HUES6 (cell line): ENCODE results near the gene ENKUR.

Source experiments
- H3K27ac ChIP-seq: 2 replicates; pipeline ENCODE4 v1.7.0; 2013; ENCODE audit warnings: low read depth, mild to moderate bottlenecking, low read length, inconsistent platforms
- H3K27me3 ChIP-seq: 2 replicates; pipeline ENCODE4 v1.6.1; 2013; ENCODE audit warnings: low read length; ENCODE audit not compliant: control insufficient read depth, insufficient read depth
- H3K36me3 ChIP-seq: 2 replicates; pipeline ENCODE4 v1.6.1; 2013; ENCODE audit warnings: low read length; ENCODE audit not compliant: control insufficient read depth, insufficient read depth
- H3K4me1 ChIP-seq: 2 replicates; pipeline ENCODE4 v1.6.1; 2013; ENCODE audit warnings: low read length; ENCODE audit not compliant: control insufficient read depth, insufficient read depth
- H3K4me3 ChIP-seq: 2 replicates; pipeline ENCODE4 v1.5.1; 2013; ENCODE audit warnings: low read depth, low read length
- H3K9ac ChIP-seq: one replicate; pipeline ENCODE4 v1.6.1; 2013; ENCODE audit warnings: mild to moderate bottlenecking, low read length
- H3K9me3 ChIP-seq: 2 replicates; pipeline ENCODE4 v1.6.1; 2013; ENCODE audit warnings: low read depth, low read length; ENCODE audit not compliant: control insufficient read depth, insufficient read depth

Gene ENKUR

DNA sequence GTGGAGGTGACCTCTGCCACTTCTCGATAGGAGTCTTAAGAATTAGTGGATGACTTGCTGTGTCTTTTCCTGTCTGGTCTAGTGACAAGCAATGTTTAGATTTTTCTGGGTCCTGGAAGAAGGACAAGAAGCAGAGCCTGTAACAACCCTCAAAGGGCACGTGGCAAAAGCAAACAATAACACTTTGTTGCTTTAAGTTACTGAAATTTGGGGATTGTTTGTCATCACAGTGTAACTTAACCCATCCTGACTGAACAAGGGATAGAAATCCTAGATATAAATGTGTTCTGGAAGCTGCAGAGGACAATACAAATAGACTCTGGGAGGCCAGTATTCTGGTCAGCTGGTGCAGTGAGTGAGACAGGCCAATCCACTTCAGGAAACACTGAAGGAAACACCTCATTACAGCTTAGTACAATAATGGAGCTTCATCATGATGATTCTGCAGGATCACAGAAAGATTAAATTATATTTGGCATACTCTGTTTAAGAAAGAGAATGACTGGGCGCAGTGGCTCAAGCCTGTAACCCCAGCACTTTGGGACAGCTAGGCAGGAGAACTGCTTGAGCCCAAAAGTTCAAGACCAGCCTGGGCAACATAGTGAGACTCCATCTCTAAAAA, 23.3 kb downstream of the ENKUR start:
- Histone ChIP-seq H3K4me3 (no peak overlapping the region), H3K4me1 (no peaks in the 10 kb centered on the region), H3K27ac (no peak overlapping the region), H3K27me3 (no peaks in the 10 kb centered on the region), H3K9ac (no peak overlapping the region), H3K9me3 (no peaks in the 10 kb centered on the region), H3K36me3 (no peaks in the 10 kb centered on the region)

DNA sequence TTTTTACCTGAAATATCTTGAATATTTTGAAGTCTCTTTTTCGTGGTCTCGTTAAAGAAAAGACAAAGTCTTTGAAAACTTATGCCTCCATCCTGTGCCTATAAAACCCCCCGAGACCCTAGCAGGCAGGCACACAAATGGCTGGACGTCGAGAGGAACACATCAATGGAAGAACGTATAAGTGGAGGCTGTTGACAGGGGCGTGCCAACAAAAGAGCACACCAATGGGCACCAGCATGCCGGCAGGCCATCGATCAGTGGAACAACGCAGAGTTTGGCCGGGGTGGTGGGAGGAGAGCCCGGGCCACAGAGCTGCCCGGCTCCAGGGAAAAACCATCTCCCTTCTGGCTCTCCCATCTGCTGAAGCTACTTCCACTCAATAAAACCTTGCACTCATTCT, 24.7 kb downstream of the ENKUR start:
- Histone ChIP-seq H3K9me3 (no peaks in the 10 kb centered on the region), H3K27ac (no peak overlapping the region), H3K4me1 (no peaks in the 10 kb centered on the region), H3K27me3 (no peaks in the 10 kb centered on the region), H3K4me3 (no peak overlapping the region), H3K36me3 (no peaks in the 10 kb centered on the region), H3K9ac (no peak overlapping the region)

DNA sequence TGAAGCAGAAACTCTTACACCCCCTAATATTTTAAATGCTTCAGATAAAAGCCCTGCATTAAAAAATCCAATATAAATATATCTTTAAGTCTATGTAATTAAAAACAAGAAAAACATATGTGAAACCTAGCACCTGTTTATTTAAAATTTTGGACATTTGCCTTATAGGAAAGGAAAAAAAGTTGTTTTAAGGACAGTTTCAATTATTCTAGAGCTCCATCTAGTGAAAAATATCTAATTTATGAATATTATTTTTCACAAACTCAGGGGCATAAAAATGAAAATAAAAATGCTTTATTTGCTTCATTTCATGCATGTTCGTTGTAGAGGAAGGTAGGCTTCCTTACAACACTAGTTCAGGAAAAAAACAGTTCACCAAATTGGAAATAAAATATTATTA, 26.1 kb downstream of the ENKUR start:
- Histone ChIP-seq H3K4me3 (no peak overlapping the region), H3K36me3 (no peaks in the 10 kb centered on the region), H3K9ac (no peak overlapping the region), H3K9me3 (no peaks in the 10 kb centered on the region), H3K27ac (no peak overlapping the region), H3K27me3 (no peaks in the 10 kb centered on the region), H3K4me1 (no peaks in the 10 kb centered on the region)

DNA sequence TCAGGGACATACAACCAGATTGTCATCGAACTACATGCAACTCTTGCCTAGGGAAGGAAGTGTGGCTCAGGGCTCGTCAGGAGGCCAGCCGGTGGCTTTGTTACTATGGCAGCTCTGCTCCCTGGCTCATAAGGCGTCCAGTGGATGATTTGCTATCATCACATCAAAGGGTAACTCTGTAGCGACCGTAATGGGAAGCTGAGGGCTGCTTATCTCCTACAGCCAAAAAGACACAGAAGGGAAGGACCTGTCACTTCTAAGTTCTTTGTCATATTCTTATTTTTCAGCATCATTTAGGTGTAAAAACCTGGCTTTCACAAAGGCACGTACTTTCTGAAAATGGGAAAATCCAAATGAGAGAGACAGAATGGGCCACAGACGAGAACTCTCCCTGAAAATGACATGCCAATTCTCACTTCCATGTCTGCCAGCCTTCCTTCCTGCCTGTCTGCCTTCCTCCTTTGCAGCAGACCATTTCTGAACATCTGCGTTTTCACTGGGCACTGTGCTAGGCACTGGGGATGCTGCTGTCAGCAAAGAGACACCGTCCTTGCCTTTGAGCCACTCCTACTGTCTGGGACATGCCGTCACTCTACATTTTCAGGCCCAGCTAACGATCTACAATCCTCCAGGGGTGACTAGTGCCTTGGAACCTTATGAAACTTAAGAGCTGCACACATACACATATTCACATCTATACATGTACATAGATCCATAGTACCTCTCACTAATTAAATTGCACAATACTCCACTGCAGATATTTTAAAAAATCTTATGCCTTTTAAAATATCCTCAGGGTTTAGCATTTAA, 26.9 kb downstream of the ENKUR start:
- H3K9me3 ChIP-seq = no peaks in the 10 kb centered on the region
- H3K27ac ChIP-seq = no peak overlapping the region
- H3K27me3 ChIP-seq = no peaks in the 10 kb centered on the region
- no peaks in the 10 kb centered on the region for H3K4me1 ChIP-seq
- H3K4me3 ChIP-seq = no peak overlapping the region
- H3K36me3 ChIP-seq = no peaks in the 10 kb centered on the region
- no peak overlapping the region for H3K9ac ChIP-seq

DNA sequence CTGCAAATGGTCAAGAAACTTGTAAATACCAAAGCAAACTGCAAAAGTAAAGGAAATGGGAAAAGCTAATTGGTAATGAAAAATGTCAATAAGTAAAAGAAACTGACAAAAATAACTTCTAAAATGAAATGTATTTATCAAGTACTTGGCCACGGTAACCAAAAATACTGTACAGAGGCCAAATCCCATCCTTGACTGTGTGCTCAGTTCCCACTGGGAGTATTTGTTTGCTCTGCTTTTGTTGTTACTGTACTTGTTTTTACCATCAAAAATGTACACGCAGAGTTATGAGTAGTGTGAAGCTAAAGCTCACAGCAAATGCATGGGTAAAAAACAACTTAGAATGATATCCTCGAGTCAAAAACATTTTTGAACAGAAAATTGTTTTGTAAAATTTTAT, 31.1 kb downstream of the ENKUR start:
- H3K27ac ChIP-seq = no peak overlapping the region
- H3K9ac ChIP-seq = no peak overlapping the region
- H3K4me1 ChIP-seq = no peaks in the 10 kb centered on the region

DNA sequence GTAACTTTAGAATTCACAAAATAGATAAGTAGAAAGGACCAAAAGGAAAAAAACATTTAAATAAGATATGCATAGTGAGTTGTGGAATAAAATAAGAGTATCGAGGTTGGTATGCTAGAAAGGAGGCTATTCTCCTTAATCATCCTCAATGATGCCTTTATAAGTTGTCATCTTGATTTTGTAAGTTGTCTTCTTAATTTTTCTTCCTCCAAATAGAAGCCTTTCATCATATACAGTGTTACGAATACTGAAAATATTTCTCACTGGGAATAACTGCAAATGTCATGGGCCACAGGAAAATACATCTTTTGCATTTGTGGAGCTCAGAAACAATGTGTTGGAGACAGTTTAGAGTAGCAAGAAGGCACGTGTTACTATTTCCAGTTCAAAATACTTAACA, 32.0 kb downstream of the ENKUR start:
- Histone ChIP-seq H3K4me3 (no peak overlapping the region), H3K4me1 (no peaks in the 10 kb centered on the region), H3K9me3 (no peaks in the 10 kb centered on the region), H3K27me3 (no peaks in the 10 kb centered on the region), H3K27ac (no peak overlapping the region), H3K9ac (no peak overlapping the region), H3K36me3 (no peaks in the 10 kb centered on the region)

More for the DNA sequence above, 31.1 kb downstream of the ENKUR start:
- Histone ChIP-seq H3K36me3 (no peaks in the 10 kb centered on the region), H3K9me3 (no peaks in the 10 kb centered on the region), H3K27me3 (no peaks in the 10 kb centered on the region), H3K4me3 (no peak overlapping the region)

DNA sequence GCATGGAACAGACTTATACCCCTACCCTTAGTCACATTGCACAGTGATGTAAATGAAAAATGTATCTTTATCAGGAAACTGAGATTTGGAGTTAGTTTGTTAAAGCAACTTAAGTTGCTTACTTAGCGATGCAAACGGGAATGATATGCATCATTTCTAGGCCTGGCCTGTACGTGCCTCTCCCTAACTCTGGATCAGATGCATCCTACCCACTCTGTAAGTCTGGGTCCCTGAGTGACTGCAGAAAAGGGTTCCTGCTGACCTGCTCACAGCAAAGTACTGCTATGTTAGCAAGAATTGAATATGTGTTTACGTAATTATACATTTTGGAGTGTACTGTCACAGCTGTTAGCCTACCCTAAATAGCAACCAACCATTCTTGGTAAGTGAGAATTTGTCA, 32.8 kb downstream of the ENKUR start:
- Histone ChIP-seq H3K36me3 (no peaks in the 10 kb centered on the region), H3K9ac (no peak overlapping the region), H3K27me3 (no peaks in the 10 kb centered on the region), H3K9me3 (no peaks in the 10 kb centered on the region), H3K27ac (no peak overlapping the region), H3K4me1 (no peaks in the 10 kb centered on the region), H3K4me3 (no peak overlapping the region)

DNA sequence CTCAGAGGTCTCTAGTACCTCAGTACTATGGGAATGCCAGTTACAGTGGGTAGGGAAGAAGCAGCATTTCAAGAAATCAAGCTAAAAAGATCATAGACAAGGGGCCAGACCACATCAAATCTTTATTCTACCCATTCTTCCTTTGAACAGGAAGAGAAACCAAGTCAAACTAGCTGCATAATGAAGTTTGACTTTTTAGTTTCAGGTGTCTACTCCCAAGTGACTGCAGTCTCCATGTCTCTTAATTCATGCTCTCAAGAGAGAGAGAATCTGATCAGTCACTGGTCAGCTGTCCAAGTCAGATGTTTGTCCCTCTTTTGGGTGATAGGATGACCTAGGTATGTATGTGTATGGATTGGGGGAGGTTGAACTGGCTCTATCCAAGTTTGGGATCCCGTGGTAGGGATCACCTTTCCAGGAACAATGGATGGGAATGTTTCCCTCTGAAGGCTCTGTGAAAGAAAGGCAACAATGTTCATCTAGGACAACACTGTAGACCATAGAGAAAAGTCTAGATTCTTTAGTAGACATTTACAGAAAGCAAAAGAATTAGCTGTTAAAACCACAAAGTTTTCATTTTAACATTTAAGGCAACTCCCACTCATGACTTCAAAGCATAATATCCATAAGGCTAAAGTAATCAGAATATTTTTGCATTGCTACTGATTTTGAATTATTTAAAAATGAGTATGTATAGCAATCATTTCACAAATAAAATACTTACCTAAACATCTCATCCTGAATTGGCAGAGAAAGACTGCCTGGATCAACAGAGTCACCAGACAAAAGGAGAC, 33.4 kb downstream of the ENKUR start:
- Histone ChIP-seq H3K9ac (no peak overlapping the region), H3K9me3 (no peaks in the 10 kb centered on the region), H3K27me3 (no peaks in the 10 kb centered on the region)

DNA sequence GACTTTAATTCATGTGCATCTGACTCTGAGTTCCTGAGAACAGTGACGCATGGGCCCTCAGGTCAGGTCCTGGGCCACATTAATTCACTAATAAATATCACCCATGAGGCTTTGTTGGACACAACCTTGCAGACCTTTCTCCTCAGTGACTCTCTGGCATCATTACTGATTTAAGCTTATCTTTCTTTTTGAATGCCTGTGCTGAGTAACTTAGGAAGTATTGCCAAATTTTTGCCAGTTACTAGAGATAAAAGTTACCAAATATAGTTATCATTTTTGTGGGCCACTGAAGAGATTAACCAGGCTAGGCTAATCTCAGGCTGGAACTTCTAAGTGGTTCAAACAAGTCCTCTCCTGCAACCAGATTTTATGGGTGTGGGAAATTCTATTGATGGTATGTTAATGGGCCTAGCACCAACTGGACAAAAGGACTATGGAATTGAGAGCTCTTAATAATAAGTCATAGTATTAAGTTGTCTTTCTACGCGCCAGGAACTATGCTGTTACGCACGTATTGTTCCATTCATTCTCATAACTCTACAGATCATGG, 34.7 kb downstream of the ENKUR start:
- H3K9me3 ChIP-seq = no peaks in the 10 kb centered on the region

More for the DNA sequence above, 33.4 kb downstream of the ENKUR start:
- no peaks in the 10 kb centered on the region for H3K36me3 ChIP-seq
- H3K4me3 ChIP-seq = no peak overlapping the region
- H3K27ac ChIP-seq = no peak overlapping the region
- no peaks in the 10 kb centered on the region for H3K4me1 ChIP-seq

DNA sequence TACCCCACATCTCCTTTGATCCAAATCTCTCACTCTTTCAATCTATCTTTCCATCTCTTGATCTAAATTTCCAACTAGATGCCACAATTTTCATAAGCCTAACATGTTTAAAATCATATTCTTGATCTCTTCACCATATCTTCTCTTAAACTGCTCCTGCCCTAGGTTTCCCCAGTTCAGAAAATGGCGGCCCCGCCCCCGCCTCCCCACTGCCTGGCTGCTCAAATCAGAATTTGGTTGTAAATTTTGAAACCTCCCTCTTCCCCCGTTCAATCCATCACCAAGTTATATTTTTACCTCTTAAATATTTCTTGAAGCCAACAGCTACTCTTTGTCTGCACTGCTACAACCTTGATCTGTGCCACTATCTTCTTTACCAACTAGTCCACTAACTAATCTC, 36.3 kb downstream of the ENKUR start:
- Histone ChIP-seq H3K4me3 (no peak overlapping the region), H3K27me3 (no peaks in the 10 kb centered on the region), H3K9ac (no peak overlapping the region), H3K27ac (no peak overlapping the region), H3K9me3 (no peaks in the 10 kb centered on the region), H3K4me1 (no peaks in the 10 kb centered on the region), H3K36me3 (no peaks in the 10 kb centered on the region)

More for the DNA sequence above, 34.7 kb downstream of the ENKUR start:
- Histone ChIP-seq H3K9ac (no peak overlapping the region), H3K27me3 (no peaks in the 10 kb centered on the region), H3K4me1 (no peaks in the 10 kb centered on the region), H3K4me3 (no peak overlapping the region), H3K27ac (no peak overlapping the region), H3K36me3 (no peaks in the 10 kb centered on the region)

DNA sequence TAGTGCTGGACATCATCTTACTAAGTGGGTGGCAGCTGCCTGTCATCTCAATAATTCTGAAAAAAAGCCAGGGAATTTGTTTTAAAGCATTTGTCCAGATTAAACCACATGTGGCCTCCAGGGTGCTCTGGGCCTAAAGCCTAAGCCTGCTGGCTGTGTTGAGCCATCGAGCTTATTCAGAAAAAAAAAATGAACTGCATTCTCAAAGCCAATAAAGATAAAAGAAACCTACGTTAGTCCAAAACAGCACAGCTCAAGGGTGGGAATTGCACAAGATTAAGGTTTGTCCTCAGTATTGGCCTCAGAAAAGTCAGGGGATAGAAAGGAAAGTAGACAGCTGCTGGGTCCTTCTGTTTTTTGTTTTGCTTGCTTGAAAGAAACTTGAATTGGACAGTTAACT, 41.0 kb downstream of the ENKUR start:
- H3K4me3 ChIP-seq = no peak overlapping the region
- no peaks in the 10 kb centered on the region for H3K9me3 ChIP-seq
- no peaks in the 10 kb centered on the region for H3K27me3 ChIP-seq
- no peak overlapping the region for H3K9ac ChIP-seq
- no peaks in the 10 kb centered on the region for H3K4me1 ChIP-seq
- no peaks in the 10 kb centered on the region for H3K36me3 ChIP-seq
- no peak overlapping the region for H3K27ac ChIP-seq
